ENCODE measurements around the gene TMEM94. TPM values are rescaled to one million over a fixed set of nuclear protein-coding genes. Genes with fewer than 3 reads are reported as not detected.

The TMEM94 gene
- polyA plus RNA-seq, 10 donors: 34.5 to 65.8 (median 49.3) TPM

Other genes starting within 250 kb of the TMEM94 start
- 10 to 100 TPM; 23.2 to 39.6 (median 32.0) TPM for gene GGA3, start 195.0 kb upstream of the TMEM94 start, polyA plus RNA-seq (ENCODE audit: insufficient read length in 10 of 10)
- gene MRPS7, start 194.8 kb upstream of the TMEM94 start, polyA plus RNA-seq (ENCODE audit: insufficient read length in 10 of 10): 10 to 100 TPM; 54.4 to 65.8 (median 59.8) TPM
- gene MIF4GD, start 185.4 kb upstream of the TMEM94 start, polyA plus RNA-seq (ENCODE audit: insufficient read length in 10 of 10): 10 to 100 TPM; 11.0 to 15.0 (median 13.1) TPM
- gene SLC25A19, start 167.2 kb upstream of the TMEM94 start, polyA plus RNA-seq (ENCODE audit: insufficient read length in 10 of 10): 1 to 10 TPM; 4.2 to 8.3 (median 6.1) TPM
- gene GRB2, start 51.0 kb upstream of the TMEM94 start, polyA plus RNA-seq (ENCODE audit: insufficient read length in 10 of 10): 100 to 1,000 TPM; 130 to 193 (median 151) TPM
- 10 to 100 TPM; 16.2 to 28.7 (median 19.3) TPM for gene CASKIN2, start 58.9 kb downstream of the TMEM94 start, polyA plus RNA-seq (ENCODE audit: insufficient read length in 10 of 10)
- gene TSEN54, start 59.9 kb downstream of the TMEM94 start, polyA plus RNA-seq (ENCODE audit: insufficient read length in 10 of 10): 10 to 100 TPM; 11.5 to 28.0 (median 20.8) TPM
- gene LLGL2, start 69.1 kb downstream of the TMEM94 start, polyA plus RNA-seq (ENCODE audit: insufficient read length in 10 of 10): 1 to 10 TPM; 2.8 to 5.3 (median 4.6) TPM
- 100 to 1,000 TPM in 5 of 10 donors, 10 to 100 TPM in 5; 56.0 to 140 (median 100) TPM for gene MYO15B, start 131.2 kb downstream of the TMEM94 start, polyA plus RNA-seq (ENCODE audit: insufficient read length in 10 of 10)
- gene SMIM5, start 176.8 kb downstream of the TMEM94 start, polyA plus RNA-seq (ENCODE audit: insufficient read length in 10 of 10): 10 to 100 TPM in 2 of 10 donors, 1 to 10 TPM in 8; 5.9 to 10.4 (median 8.8) TPM
- 10 to 100 TPM in 9 of 10 donors, 1 to 10 TPM in 1; 9.6 to 20.9 (median 14.1) TPM for gene RECQL5, start 210.5 kb downstream of the TMEM94 start, polyA plus RNA-seq (ENCODE audit: insufficient read length in 10 of 10)
- gene SAP30BP, start 210.7 kb downstream of the TMEM94 start, polyA plus RNA-seq (ENCODE audit: insufficient read length in 10 of 10): 10 to 100 TPM; 61.2 to 83.6 (median 71.5) TPM